Measurements from ENCODE around the gene RYK. TPM values are rescaled to one million over a fixed set of nuclear protein-coding genes. Genes with fewer than 3 reads are reported as not detected.

The RYK gene
- polyA plus RNA-seq, 2 of the 4 experiments (the other 2 are of a cell fraction) = 28.4 to 41.9 TPM

GRCh38 chr3:134251731-134252391 lies 1.2 kb upstream of the RYK start:
- TF ChIP-seq RFX5 (IDR thresholded peaks at IDR 0.05) (no peak), ZSCAN20 (CRISPR knock-in tag; IDR thresholded peaks at IDR 0.05) (no peak), ZC3H11A (IDR thresholded peaks at IDR 0.05) (no peak), CBX2 (IDR thresholded peaks at IDR 0.05; ENCODE audit: borderline replicate concordance, low read depth) (no peak), POLR2A (IDR thresholded peaks at IDR 0.05; ENCODE audit: low read length) (no peak), ESRRA (IDR thresholded peaks at IDR 0.05; ENCODE audit: borderline replicate concordance, low read length) (no peak), MAFK (IDR thresholded peaks at IDR 0.05; ENCODE audit: partially characterized antibody) (no peak), HDAC2 (IDR thresholded peaks at IDR 0.05) (no peak), HMGXB4 (CRISPR knock-in tag; IDR thresholded peaks at IDR 0.05; ENCODE audit: borderline replicate concordance) (no peak), CHD2 (IDR thresholded peaks at IDR 0.05; ENCODE audit: low read length, partially characterized antibody) (no peak), EHF (CRISPR knock-in tag; IDR thresholded peaks at IDR 0.05) (no peak), TFCP2L1 (CRISPR knock-in tag; IDR thresholded peaks at IDR 0.05) (no peak), GATA3 (IDR thresholded peaks at IDR 0.05; ENCODE audit: borderline replicate concordance) (no peak), ELK1 (IDR thresholded peaks at IDR 0.05; ENCODE audit: low read depth, low read length) (no peak), PHF8 (IDR thresholded peaks at IDR 0.05; ENCODE audit: borderline replicate concordance, low read depth) (no peak), ZNF302 (CRISPR knock-in tag; IDR thresholded peaks at IDR 0.05) (no peak), CBX8 (IDR thresholded peaks at IDR 0.05) (no peak), NPAS2 (CRISPR knock-in tag; IDR thresholded peaks at IDR 0.05; ENCODE audit: borderline replicate concordance) (no peak)
- TF ChIP-seq, protein P1, sequence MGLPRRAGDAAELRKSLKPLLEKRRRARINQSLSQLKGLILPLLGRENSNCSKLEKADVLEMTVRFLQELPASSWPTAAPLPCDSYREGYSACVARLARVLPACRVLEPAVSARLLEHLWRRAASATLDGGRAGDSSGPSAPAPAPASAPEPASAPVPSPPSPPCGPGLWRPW (IDR thresholded peaks at IDR 0.05) = no peak
- ChIA-PET CTCF (no interaction called here), POLR2A (no interaction called here)
- H3K4me2 ChIP-seq = peak overlapping the region; percentile 88
- H3K27ac ChIP-seq = peak overlapping the region in 1 of 2 experiments; percentile 98; a peak in 2 of 6 replicates
- WGBS (ENCODE audit: missing lambda C conversion rate) = 86% methylated on average over 20 of the region's 22 CpGs
- no peak overlapping the region for H3K4me3 ChIP-seq
- peaks cover 17% of the 10 kb centered on the region; the same call in 2 of the 3 replicates for H3K4me1 ChIP-seq
- no peaks in the 10 kb centered on the region for H3K9me3 ChIP-seq
- FAIRE-seq (no peak), ATAC-seq (no peak), DNase-seq (ENCODE audit: low read depth in 1 of 2, low spot score in 1 of 2) (peak in 1 of 2 experiments; percentile 4)

GRCh38 chr3:134249935-134250716 lies 533 bp downstream of the RYK start:
- CTCF ChIA-PET = interaction anchor here (1.0 to 1.2 kb wide), 2 partner anchors 9 to 224 kb away, joined by 3 read pairs; no protein-coding TSS in a partner anchor
- no peak for FAIRE-seq

More at GRCh38 chr3:134249935-134250716, 533 bp downstream of the RYK start:
- Histone ChIP-seq H3K4me3 (peak overlapping the region; percentile 87), H3K9me3 (no peaks in the 10 kb centered on the region), H3K4me1 (peaks cover 20% of the 10 kb centered on the region; the same call in 2 of the 3 replicates), H3K4me2 (peak overlapping the region; percentile 90), H3K27ac (peak overlapping the region; percentile 87 to 98)
- peak; percentile 29 to 37 for DNase-seq (ENCODE audit: low read depth in 1 of 2, low spot score in 1 of 2)
- TF ChIP-seq, protein P2, sequence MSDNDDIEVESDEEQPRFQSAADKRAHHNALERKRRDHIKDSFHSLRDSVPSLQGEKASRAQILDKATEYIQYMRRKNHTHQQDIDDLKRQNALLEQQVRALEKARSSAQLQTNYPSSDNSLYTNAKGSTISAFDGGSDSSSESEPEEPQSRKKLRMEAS (IDR thresholded peaks at IDR 0.05) = peak; percentile 31; the same call in 1 of the 2 replicates
- TF ChIP-seq RNF2 (IDR thresholded peaks at IDR 0.05; ENCODE audit: borderline replicate concordance, low read depth) = no peak
- under 1% methylated on average over 13 of the region's 85 CpGs for WGBS (ENCODE audit: missing lambda C conversion rate)
- POLR2A ChIA-PET = interaction anchor here (1.0 kb wide), 2 partner anchors 9 to 20 kb away, joined by 3 read pairs; no protein-coding TSS in a partner anchor
- ATAC-seq = peak; percentile 78 to 83

Measured in A549 (cell line).